Activated naive CD8-positive, alpha-beta T cell treated with anti-CD3 and anti-CD28 coated beads for 36 hours (primary cell): Measurements from ENCODE around the gene USP28. TPM values are rescaled to one million over a fixed set of nuclear protein-coding genes. Genes with fewer than 3 reads are reported as not detected.
"Not testable (repeated sequence)": the region's sequence is repeated elsewhere in the genome, so short reads cannot be mapped to it uniquely, and the experiment has no call there.

Experiments
- DNase-seq: peaks from one replicate; pipeline ENCODE4 v3.0.0; 2021
- H3K27ac Mint-ChIP-seq: one replicate; pipeline ENCODE4 v1.8.0; 2022; ENCODE audit warnings: mild to moderate bottlenecking, moderate library complexity, mixed read lengths
- H3K27me3 Mint-ChIP-seq: one replicate; pipeline ENCODE4 v1.8.0; 2022; ENCODE audit warnings: mild to moderate bottlenecking, mixed read lengths
- H3K36me3 Mint-ChIP-seq: one replicate; pipeline ENCODE4 v1.8.0; 2021; ENCODE audit warnings: mild to moderate bottlenecking, mixed read lengths
- H3K4me1 Mint-ChIP-seq: one replicate; pipeline ENCODE4 v1.8.0; 2021; ENCODE audit warnings: mixed read lengths
- H3K4me3 Mint-ChIP-seq: one replicate; pipeline ENCODE4 v1.8.0; 2022; ENCODE audit warnings: mild to moderate bottlenecking, moderate library complexity, mixed read lengths
- H3K9me3 Mint-ChIP-seq: one replicate; pipeline ENCODE4 v1.8.0; 2022; ENCODE audit warnings: mixed read lengths
- total RNA-seq, 2 experiments: library from RNA; stranded (reverse); gene quantifications; one replicate each; pipeline ENCODE4 v1.2.3, GENCODE V29; 2021

Gene USP28
- total RNA-seq = 10 to 100 TPM; 26.2 to 27.2 TPM

- H3K27me3 Mint-ChIP-seq = no peaks in the 10 kb centered on the region
- peaks cover 2% of the 10 kb centered on the region for H3K36me3 Mint-ChIP-seq
- peaks cover 1% of the 10 kb centered on the region for H3K9me3 Mint-ChIP-seq
- DNase-seq = peak; percentile 85
- peaks cover 30% of the 10 kb centered on the region for H3K4me1 Mint-ChIP-seq
- peak within 1 kb of the TSS; percentile 94 for H3K27ac Mint-ChIP-seq
- H3K4me3 Mint-ChIP-seq = peak within 1 kb of the TSS; percentile 96
These were observed at the start of gene USP28 for GRCh38 chr11:113875234-113876073. Gene USP28 (minus strand): TSS chr11:113875572. CDS start chr11:113875501, 71 bp downstream.

GRCh38 chr11:113923572-113923971, 48.2 kb upstream of the USP28 start:
- Mint-ChIP-seq H3K27ac (no peak overlapping the region), H3K4me1 (peaks cover 2% of the 10 kb centered on the region), H3K4me3 (no peak overlapping the region), H3K9me3 (no peaks in the 10 kb centered on the region), H3K36me3 (no peaks in the 10 kb centered on the region), H3K27me3 (peaks cover 17% of the 10 kb centered on the region)
- no peak for DNase-seq

GRCh38 chr11:113911491-113911890, 36.1 kb upstream of the USP28 start:
- not testable (repeated sequence) for H3K4me3 Mint-ChIP-seq, H3K9me3 Mint-ChIP-seq, DNase-seq, H3K4me1 Mint-ChIP-seq, H3K27ac Mint-ChIP-seq, H3K36me3 Mint-ChIP-seq
- H3K27me3 Mint-ChIP-seq = peaks cover 12% of the 10 kb centered on the region

- peaks cover 13% of the 10 kb centered on the region for H3K27me3 Mint-ChIP-seq
- DNase-seq = no peak
These were observed 32.7 kb upstream of the USP28 start for GRCh38 chr11:113908098-113908497.

GRCh38 chr11:113907681-113908080, 32.3 kb upstream of the USP28 start:
- Mint-ChIP-seq H3K27ac (no peak overlapping the region), H3K4me3 (no peak overlapping the region), H3K36me3 (no peaks in the 10 kb centered on the region), H3K27me3 (peaks cover 16% of the 10 kb centered on the region), H3K9me3 (no peaks in the 10 kb centered on the region), H3K4me1 (no peaks in the 10 kb centered on the region)
- DNase-seq = no peak

More at GRCh38 chr11:113908098-113908497, 32.7 kb upstream of the USP28 start:
- no peaks in the 10 kb centered on the region for H3K36me3 Mint-ChIP-seq
- no peak overlapping the region for H3K4me3 Mint-ChIP-seq
- H3K9me3 Mint-ChIP-seq = no peaks in the 10 kb centered on the region
- H3K27ac Mint-ChIP-seq = no peak overlapping the region
- H3K4me1 Mint-ChIP-seq = no peaks in the 10 kb centered on the region

- Mint-ChIP-seq H3K9me3 (no peaks in the 10 kb centered on the region), H3K4me1 (no peaks in the 10 kb centered on the region), H3K27me3 (peaks cover 21% of the 10 kb centered on the region), H3K36me3 (no peaks in the 10 kb centered on the region), H3K4me3 (no peak overlapping the region), H3K27ac (no peak overlapping the region)
- no peak for DNase-seq
These were observed 31.8 kb upstream of the USP28 start for GRCh38 chr11:113907152-113907551.

- Mint-ChIP-seq H3K36me3 (no peaks in the 10 kb centered on the region), H3K27ac (no peak overlapping the region), H3K4me3 (no peak overlapping the region), H3K9me3 (no peaks in the 10 kb centered on the region), H3K4me1 (no peaks in the 10 kb centered on the region), H3K27me3 (peaks cover 17% of the 10 kb centered on the region)
- no peak for DNase-seq
These were observed 31.1 kb upstream of the USP28 start for GRCh38 chr11:113906516-113906915.

- H3K4me3 Mint-ChIP-seq = no peak overlapping the region
- no peak for DNase-seq
- H3K36me3 Mint-ChIP-seq = no peaks in the 10 kb centered on the region
- peaks cover 17% of the 10 kb centered on the region for H3K27me3 Mint-ChIP-seq
- H3K4me1 Mint-ChIP-seq = no peaks in the 10 kb centered on the region
- H3K27ac Mint-ChIP-seq = no peak overlapping the region
- H3K9me3 Mint-ChIP-seq = no peaks in the 10 kb centered on the region
These were observed 30.7 kb upstream of the USP28 start for GRCh38 chr11:113906038-113906437.

GRCh38 chr11:113904379-113905101, 29.2 kb upstream of the USP28 start, which contains the start of gene HTR3B:
Gene HTR3B (plus strand): TSS chr11:113904796. CDS start chr11:113904934, 138 bp downstream.
- Mint-ChIP-seq H3K9me3 (no peaks in the 10 kb centered on the region), H3K36me3 (no peaks in the 10 kb centered on the region), H3K4me1 (no peaks in the 10 kb centered on the region), H3K27me3 (peaks cover 17% of the 10 kb centered on the region), H3K27ac (no peak within 1 kb of the TSS), H3K4me3 (no peak within 1 kb of the TSS)
- no peak for DNase-seq

GRCh38 chr11:113901141-113901540, 25.8 kb upstream of the USP28 start:
- Mint-ChIP-seq H3K27ac (no peak overlapping the region), H3K4me3 (no peak overlapping the region), H3K4me1 (no peaks in the 10 kb centered on the region), H3K9me3 (no peaks in the 10 kb centered on the region), H3K36me3 (no peaks in the 10 kb centered on the region), H3K27me3 (peaks cover 10% of the 10 kb centered on the region)
- no peak for DNase-seq

GRCh38 chr11:113896156-113896879, 20.9 kb upstream of the USP28 start:
- no peaks in the 10 kb centered on the region for H3K9me3 Mint-ChIP-seq
- H3K27me3 Mint-ChIP-seq = no peaks in the 10 kb centered on the region

GRCh38 chr11:113895367-113896155, 20.2 kb upstream of the USP28 start:
- Mint-ChIP-seq H3K4me3 (no peak overlapping the region), H3K27ac (no peak overlapping the region), H3K4me1 (no peaks in the 10 kb centered on the region), H3K36me3 (no peaks in the 10 kb centered on the region), H3K27me3 (no peaks in the 10 kb centered on the region), H3K9me3 (no peaks in the 10 kb centered on the region)
- no peak for DNase-seq

More at GRCh38 chr11:113896156-113896879, 20.9 kb upstream of the USP28 start:
- Mint-ChIP-seq H3K4me1 (no peaks in the 10 kb centered on the region), H3K27ac (no peak overlapping the region), H3K4me3 (no peak overlapping the region), H3K36me3 (no peaks in the 10 kb centered on the region)
- DNase-seq = peak; percentile 3

GRCh38 chr11:113894421-113894996, 19.1 kb upstream of the USP28 start:
- H3K36me3 Mint-ChIP-seq = no peaks in the 10 kb centered on the region
- DNase-seq = no peak
- no peaks in the 10 kb centered on the region for H3K4me1 Mint-ChIP-seq
- H3K4me3 Mint-ChIP-seq = no peak overlapping the region
- no peak overlapping the region for H3K27ac Mint-ChIP-seq
- H3K9me3 Mint-ChIP-seq = no peaks in the 10 kb centered on the region
- no peaks in the 10 kb centered on the region for H3K27me3 Mint-ChIP-seq

- Mint-ChIP-seq H3K27ac (no peak overlapping the region), H3K4me3 (no peak overlapping the region), H3K9me3 (no peaks in the 10 kb centered on the region), H3K4me1 (no peaks in the 10 kb centered on the region), H3K27me3 (no peaks in the 10 kb centered on the region), H3K36me3 (no peaks in the 10 kb centered on the region)
- no peak for DNase-seq
These were observed 13.5 kb upstream of the USP28 start for GRCh38 chr11:113888848-113889247.
